Omental fat pad (tissue), 4 donors: ENCODE results near the gene LCE3C. TPM values are rescaled to one million over a fixed set of nuclear protein-coding genes. Genes with fewer than 3 reads are reported as not detected.

Experiments used
- ATAC-seq: fragments of 150-250 bp; one replicate; pipeline ENCODE4 v1.9.1; 2016; ENCODE audit warnings: mild to moderate bottlenecking, moderate library complexity; ENCODE audit not compliant: low FRiP score
- DNase-seq: peaks from one replicate; pipeline ENCODE4 v3.0.0-alpha.2; 2019; ENCODE audit warnings: low spot score
- CTCF ChIP-seq, 3 donors: fragments of 450-650 bp; IDR thresholded peaks; one replicate each; pipeline ENCODE4 v1.5.1; 2016 to 2017; ENCODE audit warnings: antibody characterized with exemption in 3 of 3, mild to moderate bottlenecking in 3 of 3, moderate library complexity in 2 of 3
- small RNA-seq: library from RNA; depleted of rRNA; stranded (forward); fragments of <200 nt; gene quantifications from one replicate; pipeline ENCODE3, GENCODE V24; 2016
- total RNA-seq, 4 donors: library from RNA; depleted of rRNA; stranded (reverse); fragments of >200 nt; gene quantifications; one replicate each; pipeline ENCODE4 v1.1.0, GENCODE V29; 2016

Gene LCE3C
- total RNA-seq, 4 donors from 2014 or later, result not detected

GRCh38 chr1:152626744-152627143 lies 26.7 kb downstream of the LCE3C start:
- no peak for TF ChIP-seq CTCF (IDR thresholded peaks at IDR 0.05)
- DNase-seq (no peak), ATAC-seq (no peak)

- no peak for ATAC-seq
Measured at GRCh38 chr1:152630596-152630995, 30.6 kb downstream of the LCE3C start.

GRCh38 chr1:152640351-152640750 lies 40.3 kb downstream of the LCE3C start:
- TF ChIP-seq CTCF (IDR thresholded peaks at IDR 0.05), result no peak
- DNase-seq, result no peak
- no peak for ATAC-seq

More at GRCh38 chr1:152630596-152630995, 30.6 kb downstream of the LCE3C start:
- TF ChIP-seq CTCF (IDR thresholded peaks at IDR 0.05), result no peak
- no peak for DNase-seq

GRCh38 chr1:152643945-152644344 lies 43.9 kb downstream of the LCE3C start:
- no peak for DNase-seq
- no peak for TF ChIP-seq CTCF (IDR thresholded peaks at IDR 0.05)
- ATAC-seq, result no peak

GRCh38 chr1:152645146-152645545 lies 45.1 kb downstream of the LCE3C start:
- DNase-seq, result no peak
- no peak for ATAC-seq
- TF ChIP-seq CTCF (IDR thresholded peaks at IDR 0.05), result no peak

GRCh38 chr1:152646656-152647055 lies 46.6 kb downstream of the LCE3C start:
- no peak for TF ChIP-seq CTCF (IDR thresholded peaks at IDR 0.05)
- no peak for DNase-seq
- ATAC-seq, result no peak

Small RNA genes lying within 50 kb of the gene (small RNA-seq; reads per million reads assigned to genes)
- gene LCE3A (not detected), gene LCE3B (not detected)

Other genes with a start within 250 kb of the LCE3C start
- gene FLG2, start 240.2 kb upstream of the LCE3C start, total RNA-seq, result not detected
- not detected for gene CRNN, start 186.0 kb upstream of the LCE3C start, total RNA-seq
- gene LCE5A, start 89.4 kb upstream of the LCE3C start, total RNA-seq, result not detected
- gene CRCT1, start 85.8 kb upstream of the LCE3C start, total RNA-seq, result not detected
- gene LCE3E, start 33.5 kb upstream of the LCE3C start, total RNA-seq, result not detected
- gene LCE3D, start 19.7 kb upstream of the LCE3C start, total RNA-seq, result not detected
- not detected for gene LCE3B, start 13.6 kb downstream of the LCE3C start, total RNA-seq
- not detected for gene LCE3A, start 22.9 kb downstream of the LCE3C start, total RNA-seq
- not detected for gene LCE2D, start 63.1 kb downstream of the LCE3C start, total RNA-seq
- not detected for gene LCE2C, start 75.0 kb downstream of the LCE3C start, total RNA-seq
- gene LCE2B, start 85.9 kb downstream of the LCE3C start, total RNA-seq, result not detected
- not detected for gene LCE2A, start 98.1 kb downstream of the LCE3C start, total RNA-seq
- not detected for gene LCE4A, start 107.9 kb downstream of the LCE3C start, total RNA-seq
- gene KPRP, start 157.8 kb downstream of the LCE3C start, total RNA-seq, result not detected
- gene LCE1F, start 174.9 kb downstream of the LCE3C start, total RNA-seq, result not detected
- gene LCE1E, start 186.0 kb downstream of the LCE3C start, total RNA-seq, result not detected
- gene LCE1D, start 196.5 kb downstream of the LCE3C start, total RNA-seq, result not detected
- gene LCE1C, start 206.4 kb downstream of the LCE3C start, total RNA-seq, result not detected
- gene LCE1B, start 211.7 kb downstream of the LCE3C start, total RNA-seq, result not detected
- gene LCE1A, start 227.2 kb downstream of the LCE3C start, total RNA-seq, result not detected
- not detected for gene LCE6A, start 242.6 kb downstream of the LCE3C start, total RNA-seq